HEK293T (cell line): ENCODE data around the gene OR7G1.

Source experiments
- ARNT ChIP-seq: fragments of 450-650 bp; IDR thresholded peaks from 2 replicates; pipeline ENCODE4 v1.6.1; 2017; ENCODE audit warnings: mild to moderate bottlenecking
- BHLHE40 ChIP-seq: fragments of 450-650 bp; IDR thresholded peaks from 2 replicates; pipeline ENCODE4 v1.6.1; 2016; ENCODE audit warnings: mild to moderate bottlenecking, moderate library complexity, borderline replicate concordance
- CTBP1 ChIP-seq: fragments of 450-650 bp; IDR thresholded peaks from 2 replicates; pipeline ENCODE4 v1.6.1; 2016; ENCODE audit warnings: borderline replicate concordance
- FOXK2 ChIP-seq: fragments of 450-650 bp; IDR thresholded peaks from 2 replicates; pipeline ENCODE4 v1.6.1; 2016; ENCODE audit warnings: mild to moderate bottlenecking
- FOXM1 ChIP-seq: fragments of 450-650 bp; IDR thresholded peaks from 2 replicates; pipeline ENCODE4 v1.6.1; 2017; ENCODE audit warnings: mild to moderate bottlenecking, borderline replicate concordance
- HDGF ChIP-seq: fragments of 450-650 bp; IDR thresholded peaks from 2 replicates; pipeline ENCODE4 v1.6.1; 2017; ENCODE audit warnings: antibody characterized with exemption, borderline replicate concordance
- L3MBTL2 ChIP-seq: fragments of 450-650 bp; conservative IDR thresholded peaks from 2 replicates; pipeline ENCODE4 v1.6.1; 2016; ENCODE audit warnings: mild to moderate bottlenecking
- LEF1 ChIP-seq: fragments of 450-650 bp; IDR thresholded peaks from 2 replicates; pipeline ENCODE4 v1.6.1; 2017; ENCODE audit warnings: mild to moderate bottlenecking, borderline replicate concordance
- PKNOX1 ChIP-seq: fragments of 450-650 bp; IDR thresholded peaks from 2 replicates; pipeline ENCODE4 v1.6.1; 2016
- SP1 ChIP-seq: fragments of 450-650 bp; IDR thresholded peaks from 2 replicates; pipeline ENCODE4 v1.6.1; 2017
- SUZ12 ChIP-seq: fragments of 450-650 bp; IDR thresholded peaks from 2 replicates; pipeline ENCODE4 v1.6.1; 2016; ENCODE audit warnings: mild to moderate bottlenecking
- TARDBP ChIP-seq: fragments of 450-650 bp; IDR thresholded peaks from 2 replicates; pipeline ENCODE4 v1.6.1; 2016

- TF ChIP-seq CTBP1 (no peak), ARNT (no peak), TARDBP (no peak), LEF1 (no peak), FOXK2 (no peak), HDGF (no peak), FOXM1 (no peak), SUZ12 (no peak), L3MBTL2 (no peak), SP1 (no peak), BHLHE40 (no peak), PKNOX1 (no peak)
Measured at GRCh38 chr19:9148697-9149096, 33.1 kb upstream of the OR7G1 start.
